Testis (tissue), 3 donors: Measurements from ENCODE around the gene SPATC1L. TPM values are rescaled to one million over a fixed set of nuclear protein-coding genes. Genes with fewer than 3 reads are reported as not detected.
A peak's percentile ranks its signal among the peaks of the same experiment; 100 is the strongest.

Experiments used
- DNase-seq: peaks from one replicate; pipeline ENCODE4 v3.0.0-alpha.2; 2019
- H3K27ac ChIP-seq, 2 donors: fragments of 200-600 bp; sonication (generic); one replicate each; pipeline ENCODE4 v1.5.1; 2019
- H3K27me3 ChIP-seq: fragments of 200-600 bp; sonication (generic); one replicate; pipeline ENCODE4 v1.5.1; 2019
- H3K36me3 ChIP-seq: fragments of 200-600 bp; sonication (generic); one replicate; pipeline ENCODE4 v1.5.1; 2017; ENCODE audit warnings: low read depth; ENCODE audit errors: missing control alignments
- H3K4me1 ChIP-seq: fragments of 200-600 bp; sonication (generic); one replicate; pipeline ENCODE4 v1.5.1; 2019
- H3K4me3 ChIP-seq, 2 donors: fragments of 200-600 bp; sonication (generic); one replicate each; pipeline ENCODE4 v1.5.1; 2017 to 2019
- H3K9me3 ChIP-seq: fragments of 200-600 bp; sonication (generic); one replicate; pipeline ENCODE4 v1.5.1; 2017
- CTCF ChIP-seq, 3 experiments: fragments of 450-650 bp in 2 of 3; fragments of 200-600 bp in 1 of 3; sonication (generic) in 1 of 3; IDR thresholded peaks; one replicate each; pipeline ENCODE4 v1.5.1; 2016 to 2019; ENCODE audit warnings: antibody characterized with exemption in 3 of 3, mild to moderate bottlenecking in 2 of 3, moderate library complexity in 1 of 3
- POLR2A ChIP-seq: fragments of 450-650 bp; IDR thresholded peaks from one replicate; pipeline ENCODE4 v1.6.1; 2017; ENCODE audit warnings: antibody characterized with exemption, mild to moderate bottlenecking, moderate library complexity
- WGBS, 2 donors: methylation state at CpG; one replicate each; pipeline ENCODE4 v1.1.5; 2018; 5-methylcytosine and 5-hydroxymethylcytosine counted together
- intact Hi-C: fragments of 100-400 bp; cut with DNase I; formaldehyde crosslinking; loops from one replicate; pipeline ENCODE4 v1.15.1; 2023; ENCODE audit warnings: low total_unique reads
- polyA plus RNA-seq: library from polyadenylated mRNA; stranded (reverse); fragments of 350-450 nt; fragmentation: Illumina TruSeq; extraction: RNeasy Lipid Tissue Mini Kit (QIAGEN cat#74804); gene quantifications from one replicate; pipeline ENCODE4 v1.2.3, GENCODE V29; 2014; ENCODE audit warnings: low read depth, low replicate concordance; ENCODE audit not compliant: insufficient read depth
- total RNA-seq, 2 donors: library from RNA; depleted of rRNA; stranded (reverse); fragments of >200 nt; gene quantifications; one replicate each; pipeline ENCODE4 v1.2.3, GENCODE V29; 2016

Gene SPATC1L
- total and polyA plus RNA-seq, 3 donors from 2014 or later, result 55.4 to 96.1 (median 75.6) TPM

- H3K27me3 ChIP-seq, result no peaks in the 10 kb centered on the region
- DNase-seq, result peak; percentile 6
- H3K4me1 ChIP-seq, result no peaks in the 10 kb centered on the region
- H3K9me3 ChIP-seq, result no peaks in the 10 kb centered on the region
- H3K4me3 ChIP-seq, result no peak overlapping the region
- 90 to 95% methylated on average over 20 to 26 of the region's 26 CpGs for WGBS, 2 donors
- intact Hi-C loops, result no loop called here
- no peak overlapping the region for H3K27ac ChIP-seq
- TF ChIP-seq POLR2A (no peak), CTCF (IDR thresholded peaks at IDR 0.05) (no peak)
- H3K36me3 ChIP-seq, result no peaks in the 10 kb centered on the region
Observed at GRCh38 chr21:46120301-46121285, 63.7 kb downstream of the SPATC1L start.

- no peaks in the 10 kb centered on the region for H3K4me1 ChIP-seq
- no peak overlapping the region for H3K27ac ChIP-seq
- no peak overlapping the region for H3K4me3 ChIP-seq
- no peaks in the 10 kb centered on the region for H3K36me3 ChIP-seq
- no peaks in the 10 kb centered on the region for H3K9me3 ChIP-seq
- no peaks in the 10 kb centered on the region for H3K27me3 ChIP-seq
- peak; percentile 6 for DNase-seq
- intact Hi-C loops, result no loop called here
- WGBS, 2 donors, result 91 to 92% methylated on average over 6 to 14 of the region's 14 CpGs
- TF ChIP-seq POLR2A (no peak), CTCF (IDR thresholded peaks at IDR 0.05) (no peak)
Observed at GRCh38 chr21:46119637-46120271, 64.5 kb downstream of the SPATC1L start.

GRCh38 chr21:46119144-46119636 lies 65.1 kb downstream of the SPATC1L start:
- Histone ChIP-seq H3K27ac (no peak overlapping the region), H3K4me3 (no peak overlapping the region), H3K4me1 (no peaks in the 10 kb centered on the region), H3K36me3 (no peaks in the 10 kb centered on the region), H3K9me3 (no peaks in the 10 kb centered on the region), H3K27me3 (no peaks in the 10 kb centered on the region)
- peak; percentile 7 for DNase-seq
- TF ChIP-seq POLR2A, result no peak
- no peak for TF ChIP-seq CTCF (IDR thresholded peaks at IDR 0.05)
- intact Hi-C loops, result no loop called here
- WGBS, 2 donors, result 92% methylated on average over 12 of the region's 12 CpGs; no CpG with 5 or more reads in 1 of the 2 donors

GRCh38 chr21:46118316-46119143 lies 65.7 kb downstream of the SPATC1L start:
- TF ChIP-seq CTCF (IDR thresholded peaks at IDR 0.05) (no peak), POLR2A (no peak)
- no peak overlapping the region for H3K4me3 ChIP-seq
- no peaks in the 10 kb centered on the region for H3K36me3 ChIP-seq
- DNase-seq, result peak; percentile 12
- no peaks in the 10 kb centered on the region for H3K9me3 ChIP-seq
- H3K4me1 ChIP-seq, result no peaks in the 10 kb centered on the region
- H3K27me3 ChIP-seq, result no peaks in the 10 kb centered on the region
- WGBS, 2 donors, result 90 to 93% methylated on average over 2 to 27 of the region's 27 CpGs
- H3K27ac ChIP-seq, result no peak overlapping the region
- intact Hi-C loops, result no loop called here
